GM12878 (cell line): ENCODE measurements around the gene CELF2. TPM values are rescaled to one million over a fixed set of nuclear protein-coding genes. Genes with fewer than 3 reads are reported as not detected.

Source experiments
- ATAC-seq: fragments of 200-7000 bp; cut with Tn5 transposase; 3 replicates; pipeline ENCODE4 v1.9.1; 2020; ENCODE audit warnings: mild to moderate bottlenecking, moderate library complexity
- BruUV-seq: library from RNA; stranded (reverse); fragments of 400-500 nt; replicated peaks from 2 replicates; lab custom pipeline; 2021; lab: Mats Ljungman, UMichigan
- CTCF ChIA-PET: fragments of 300-600 bp; sonication (Branson Sonifier 250); formaldehyde crosslinking; extraction: SDS; loops from one replicate; lab custom pipeline; 2021; ENCODE audit warnings: inconsistent platforms; lab: Yijun Ruan, JAX
- POLR2A ChIA-PET: fragments of 350-600 bp; formaldehyde crosslinking; extraction: SDS; loops from one replicate; lab custom pipeline; 2021; ENCODE audit warnings: inconsistent platforms; lab: Charles Lee
- RAD21 ChIA-PET: fragments of 300-600 bp; sonication (Branson Sonifier 250); formaldehyde crosslinking; loops from one replicate; lab custom pipeline; 2023; ENCODE audit warnings: antibody characterized with exemption; ENCODE audit not compliant: unreplicated experiment; lab: Charles Lee
- SMC1A ChIA-PET: fragments of 300-600 bp; sonication (Branson Sonifier 250); formaldehyde crosslinking; loops from one replicate; lab custom pipeline; 2023; ENCODE audit not compliant: unreplicated experiment, uncharacterized antibody; lab: Charles Lee
- DNase-seq: peaks from one replicate; pipeline ENCODE4 v3.0.0-alpha.2; 2011; ENCODE audit warnings: low read depth, low spot score
- FAIRE-seq: peaks from 3 replicates; lab custom pipeline; 2011; peaks lifted over from hg19 to GRCh38; lab: Jason Lieb, UNC
- H2AFZ ChIP-seq: 2 replicates; pipeline ENCODE4 v1.6.0; 2011; ENCODE audit warnings: low read depth, low read length, control low read depth; ENCODE audit not compliant: control insufficient read depth
- H3K27ac ChIP-seq: 2 replicates; pipeline ENCODE4 v1.5.1; 2011; ENCODE audit warnings: control low read depth; ENCODE audit not compliant: control insufficient read depth, insufficient read depth
- H3K27me3 ChIP-seq, 2 experiments: replicated peaks in 1 of 2; 2 replicates each; pipeline versions ENCODE4 v1.6.0 to v1.6.1; 2011; ENCODE audit warnings: low read length in 1 of 2; ENCODE audit not compliant: control insufficient read depth in 2 of 2, insufficient read depth in 2 of 2
- H3K36me3 ChIP-seq, 2 experiments: 2 replicates each; pipeline ENCODE4 v1.5.1; 2011; ENCODE audit warnings: low read length in 1 of 2; ENCODE audit not compliant: control insufficient read depth in 2 of 2, insufficient read depth in 2 of 2
- H3K4me1 ChIP-seq: 2 replicates; pipeline ENCODE4 v1.6.1; 2011; ENCODE audit warnings: mild to moderate bottlenecking, low read length, moderate library complexity, mixed read lengths; ENCODE audit not compliant: control insufficient read depth, insufficient read depth
- H3K4me2 ChIP-seq: 2 replicates; pipeline ENCODE4 v1.6.0; 2011; ENCODE audit warnings: control low read depth; ENCODE audit not compliant: control insufficient read depth, insufficient read depth
- H3K4me3 ChIP-seq: fragments of 200-600 bp; sonication (generic); 2 replicates; pipeline ENCODE4 v1.5.1; 2016
- H3K79me2 ChIP-seq: 2 replicates; pipeline ENCODE4 v1.6.0; 2011; ENCODE audit warnings: low read length; ENCODE audit not compliant: control insufficient read depth, insufficient read depth
- H3K9ac ChIP-seq: 2 replicates; pipeline ENCODE4 v1.8.0; 2011; ENCODE audit warnings: low read length, control low read depth, mixed read lengths; ENCODE audit not compliant: control insufficient read depth, insufficient read depth
- H3K9me3 ChIP-seq: replicated peaks from 3 replicates; pipeline ENCODE4 v1.5.1; 2011; ENCODE audit warnings: mild to moderate bottlenecking, low read length; ENCODE audit not compliant: control insufficient read depth, insufficient read depth
- H4K20me1 ChIP-seq: 2 replicates; pipeline ENCODE4 v1.6.0; 2011; ENCODE audit not compliant: control insufficient read depth, insufficient read depth
- CBFB ChIP-seq: IDR thresholded peaks from 2 replicates; pipeline ENCODE4 v1.6.1; 2016; ENCODE audit warnings: antibody characterized with exemption, low read depth
- LARP7 ChIP-seq: fragments of 450-650 bp; IDR thresholded peaks from 2 replicates; pipeline ENCODE4 v1.6.1; 2017; ENCODE audit warnings: mild to moderate bottlenecking
- MEF2B ChIP-seq: fragments of 450-650 bp; IDR thresholded peaks from 2 replicates; pipeline ENCODE4 v1.6.1; 2018; ENCODE audit warnings: mild to moderate bottlenecking, moderate library complexity; ENCODE audit not compliant: partially characterized antibody, poor library complexity, severe bottlenecking
- MYC ChIP-seq: IDR thresholded peaks from 2 replicates; pipeline ENCODE4 v1.6.1; 2011; ENCODE audit warnings: mild to moderate bottlenecking, low read length, moderate library complexity, inconsistent platforms; ENCODE audit not compliant: insufficient read depth, insufficient replicate concordance, insufficient read length, severe bottlenecking
- NFYA ChIP-seq: IDR thresholded peaks from 2 replicates; pipeline ENCODE4 v1.6.1; 2011; ENCODE audit warnings: low read depth, mild to moderate bottlenecking, low read length, improper control_type of control experiment, borderline replicate concordance
- PAX5 ChIP-seq: IDR thresholded peaks from 2 replicates; pipeline ENCODE4 v1.6.1; 2011; ENCODE audit warnings: low read depth, low read length, borderline replicate concordance
- SMAD1 ChIP-seq: fragments of 450-650 bp; IDR thresholded peaks from 2 replicates; pipeline ENCODE4 v1.6.1; 2018; ENCODE audit warnings: mild to moderate bottlenecking, low read depth; ENCODE audit not compliant: partially characterized antibody
- STAT1 ChIP-seq: fragments of 450-650 bp; conservative IDR thresholded peaks from 2 replicates; pipeline ENCODE4 v1.6.1; 2014; ENCODE audit warnings: antibody characterized with exemption, mild to moderate bottlenecking
- TARDBP ChIP-seq: IDR thresholded peaks from 2 replicates; pipeline ENCODE4 v1.6.1; 2016; ENCODE audit warnings: borderline replicate concordance
- ZNF207 ChIP-seq: fragments of 450-650 bp; IDR thresholded peaks from 2 replicates; pipeline ENCODE4 v1.6.1; 2014; ENCODE audit warnings: antibody characterized with exemption, mild to moderate bottlenecking, borderline replicate concordance
- ZNF274 ChIP-seq: IDR thresholded peaks from one replicate; pipeline ENCODE4 v1.8.0; 2011; ENCODE audit not compliant: insufficient read length, insufficient read depth
- WGBS: methylation state at CpG from one replicate; pipeline ENCODE4 v1.1.6; 2016; ENCODE audit warnings: low lambda C conversion rate; ENCODE audit not compliant: insufficient replicate concordance, insufficient coverage; ENCODE audit errors: missing lambda C conversion rate; 5-methylcytosine and 5-hydroxymethylcytosine counted together
- in situ Hi-C: fragments of 300-500 bp; cut with MboI; formaldehyde crosslinking; loops from 9 replicates; pipeline ENCODE4 v1.14.3; 2018; ENCODE audit warnings: mixed read lengths
- intact Hi-C: fragments of 100-400 bp; cut with micrococcal nuclease; formaldehyde crosslinking; loops from one replicate; pipeline ENCODE4 v1.14.2; 2022; ENCODE audit not compliant: unreplicated experiment
- polyA plus RNA-seq, 11 experiments: library from polyadenylated mRNA; depleted of rRNA in 4 of 11; unstranded in 6 of 11; stranded (reverse) in 5 of 11; fragments of >200 nt; fragmentation: Nextera tagmentation in 4 of 11; fragmentation: Illumina TruSeq in 1 of 11; extraction: Ambion mirVana in 4 of 11; extraction: Trizol in 1 of 11; gene quantifications; 1 replicate in 1 of 11; 2 replicates in 10 of 11; pipeline versions ENCODE4 v1.2.1 to v1.2.3, GENCODE V29; 2011 to 2016; ENCODE audit warnings: inconsistent platforms in 2 of 11, missing spikeins in 2 of 11, low read depth in 1 of 11
- total RNA-seq, 4 experiments: library from RNA; depleted of rRNA in 3 of 4; stranded (reverse); fragments of >200 nt in 3 of 4; fragmentation: Illumina TruSeq in 1 of 4; extraction: Trizol in 1 of 4; gene quantifications; 2 replicates each; pipeline versions ENCODE4 v1.2.1 to v1.2.3, GENCODE V29; 2013 to 2021
- TF ChIP-seq, protein P1 (sequence below): fragments of 450-650 bp; IDR thresholded peaks from 2 replicates; pipeline ENCODE4 v1.6.1; 2017; ENCODE audit warnings: mild to moderate bottlenecking
- TF ChIP-seq, protein P2 (sequence below): fragments of 450-650 bp; conservative IDR thresholded peaks from 2 replicates; pipeline ENCODE4 v1.6.1; 2017; ENCODE audit warnings: mild to moderate bottlenecking, moderate library complexity
- TF ChIP-seq, protein P3 (sequence below): fragments of 450-650 bp; IDR thresholded peaks from 2 replicates; pipeline ENCODE4 v1.6.1; 2017; ENCODE audit warnings: borderline replicate concordance
- TF ChIP-seq, protein P4 (sequence below): fragments of 450-650 bp; IDR thresholded peaks from 2 replicates; pipeline ENCODE4 v1.6.1; 2016; ENCODE audit warnings: mild to moderate bottlenecking

CELF2 gene
- total and polyA plus RNA-seq, 10 of the 15 experiments (the other 5 are each of a cell fraction or from before 2014, with no cell fraction given), result 20.8 to 129 (median 86.3) TPM

DNA sequence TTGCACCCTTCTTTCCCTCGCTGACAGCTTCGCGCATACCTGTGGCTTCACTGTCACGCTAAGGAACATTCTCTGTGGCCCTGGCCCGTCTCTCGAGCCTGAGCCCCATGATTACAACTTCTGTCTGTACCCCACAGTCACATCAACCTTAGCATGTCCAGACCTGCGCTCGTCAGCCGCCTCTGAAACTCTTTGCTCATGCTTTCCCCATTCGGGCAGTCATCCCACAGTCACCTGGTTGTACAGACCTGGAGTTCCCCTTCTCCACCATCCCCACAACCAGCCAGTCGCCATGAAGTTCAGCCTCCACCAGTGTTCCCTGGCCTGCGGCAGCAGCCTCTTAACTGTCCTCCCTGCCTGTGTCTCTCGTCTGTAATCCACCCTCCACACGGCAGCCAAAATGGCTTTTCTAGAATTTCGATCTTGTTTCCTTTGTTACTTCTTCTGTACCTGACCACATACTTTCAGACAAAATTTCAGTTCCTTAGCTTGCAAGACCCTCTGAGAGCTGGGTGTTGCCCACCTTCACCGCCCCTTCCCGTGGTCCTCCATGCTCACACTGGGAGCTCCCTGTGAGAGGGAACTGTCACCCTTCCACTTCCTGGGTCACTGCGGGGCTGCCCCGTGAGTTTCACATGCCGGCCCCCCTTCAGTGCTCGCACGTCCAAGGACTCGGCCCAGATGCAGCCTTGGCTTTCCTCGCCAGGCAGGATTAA is 229.2 kb downstream of the CELF2 start:
- Histone ChIP-seq H3K4me2 (peak overlapping the region; percentile 97), H2AFZ (no peak overlapping the region; the same call in 1 of the 2 replicates), H3K27ac (peak overlapping the region; percentile 97), H3K79me2 (peaks cover 81% of the 10 kb centered on the region), H3K36me3 (peaks cover 15 to 34% of the 10 kb centered on the region in 2 experiments), H3K9me3 (no peaks in the 10 kb centered on the region), H3K4me1 (peaks cover 65% of the 10 kb centered on the region), H3K9ac (peak overlapping the region; percentile 78), H3K27me3 (no peaks in the 10 kb centered on the region), H3K4me3 (peak overlapping the region; percentile 45), H4K20me1 (no peaks in the 10 kb centered on the region)
- no TSS peak for BruUV-seq
- DNase-seq (peak; percentile 87), FAIRE-seq (peak; percentile 61), ATAC-seq (peak; percentile 61)
- intact Hi-C loops (loop anchor here (2.0 to 5.0 kb wide), 2 partner anchors 24 to 140 kb away; no protein-coding TSS in a partner anchor), in situ Hi-C loops (no loop called here)
- 34% methylated on average over 24 of the region's 24 CpGs for WGBS
- POLR2A ChIA-PET, result interaction anchor here (1.0 to 8.2 kb wide), 9 partner anchors 9 to 99 kb away, joined by 3 to 130 read pairs (median 7); no protein-coding TSS in a partner anchor
- RAD21 ChIA-PET, result interaction anchor here (0.7 to 15.0 kb wide), 13 partner anchors 11 to 101 kb away, joined by 3 to 212 read pairs (median 4); no protein-coding TSS in a partner anchor
- SMC1A ChIA-PET, result interaction anchor here (0.8 to 15.6 kb wide), 13 partner anchors 9 to 249 kb away, joined by 3 to 417 read pairs (median 5); no protein-coding TSS in a partner anchor
- CTCF ChIA-PET, result interaction anchor here (0.7 to 7.6 kb wide), 13 partner anchors 8 to 134 kb away, joined by 3 to 89 read pairs (median 4); no protein-coding TSS in a partner anchor
- TF ChIP-seq ZNF274 (no peak), ZNF207 (no peak), PAX5 (peak; percentile 74), LARP7 (peak; percentile 40), MYC (no peak), TARDBP (no peak), MEF2B (peak; percentile 79), CBFB (peak; percentile 65; the same call in 1 of the 2 replicates), NFYA (no peak), SMAD1 (peak; percentile 54), STAT1 (no peak)
- TF ChIP-seq, protein P1, sequence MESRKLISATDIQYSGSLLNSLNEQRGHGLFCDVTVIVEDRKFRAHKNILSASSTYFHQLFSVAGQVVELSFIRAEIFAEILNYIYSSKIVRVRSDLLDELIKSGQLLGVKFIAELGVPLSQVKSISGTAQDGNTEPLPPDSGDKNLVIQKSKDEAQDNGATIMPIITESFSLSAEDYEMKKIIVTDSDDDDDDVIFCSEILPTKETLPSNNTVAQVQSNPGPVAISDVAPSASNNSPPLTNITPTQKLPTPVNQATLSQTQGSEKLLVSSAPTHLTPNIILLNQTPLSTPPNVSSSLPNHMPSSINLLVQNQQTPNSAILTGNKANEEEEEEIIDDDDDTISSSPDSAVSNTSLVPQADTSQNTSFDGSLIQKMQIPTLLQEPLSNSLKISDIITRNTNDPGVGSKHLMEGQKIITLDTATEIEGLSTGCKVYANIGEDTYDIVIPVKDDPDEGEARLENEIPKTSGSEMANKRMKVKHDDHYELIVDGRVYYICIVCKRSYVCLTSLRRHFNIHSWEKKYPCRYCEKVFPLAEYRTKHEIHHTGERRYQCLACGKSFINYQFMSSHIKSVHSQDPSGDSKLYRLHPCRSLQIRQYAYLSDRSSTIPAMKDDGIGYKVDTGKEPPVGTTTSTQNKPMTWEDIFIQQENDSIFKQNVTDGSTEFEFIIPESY, result no peak
- TF ChIP-seq, protein P2, sequence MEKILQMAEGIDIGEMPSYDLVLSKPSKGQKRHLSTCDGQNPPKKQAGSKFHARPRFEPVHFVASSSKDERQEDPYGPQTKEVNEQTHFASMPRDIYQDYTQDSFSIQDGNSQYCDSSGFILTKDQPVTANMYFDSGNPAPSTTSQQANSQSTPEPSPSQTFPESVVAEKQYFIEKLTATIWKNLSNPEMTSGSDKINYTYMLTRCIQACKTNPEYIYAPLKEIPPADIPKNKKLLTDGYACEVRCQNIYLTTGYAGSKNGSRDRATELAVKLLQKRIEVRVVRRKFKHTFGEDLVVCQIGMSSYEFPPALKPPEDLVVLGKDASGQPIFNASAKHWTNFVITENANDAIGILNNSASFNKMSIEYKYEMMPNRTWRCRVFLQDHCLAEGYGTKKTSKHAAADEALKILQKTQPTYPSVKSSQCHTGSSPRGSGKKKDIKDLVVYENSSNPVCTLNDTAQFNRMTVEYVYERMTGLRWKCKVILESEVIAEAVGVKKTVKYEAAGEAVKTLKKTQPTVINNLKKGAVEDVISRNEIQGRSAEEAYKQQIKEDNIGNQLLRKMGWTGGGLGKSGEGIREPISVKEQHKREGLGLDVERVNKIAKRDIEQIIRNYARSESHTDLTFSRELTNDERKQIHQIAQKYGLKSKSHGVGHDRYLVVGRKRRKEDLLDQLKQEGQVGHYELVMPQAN, result peak; percentile 42; the same call in 1 of the 2 replicates
- TF ChIP-seq, protein P3, sequence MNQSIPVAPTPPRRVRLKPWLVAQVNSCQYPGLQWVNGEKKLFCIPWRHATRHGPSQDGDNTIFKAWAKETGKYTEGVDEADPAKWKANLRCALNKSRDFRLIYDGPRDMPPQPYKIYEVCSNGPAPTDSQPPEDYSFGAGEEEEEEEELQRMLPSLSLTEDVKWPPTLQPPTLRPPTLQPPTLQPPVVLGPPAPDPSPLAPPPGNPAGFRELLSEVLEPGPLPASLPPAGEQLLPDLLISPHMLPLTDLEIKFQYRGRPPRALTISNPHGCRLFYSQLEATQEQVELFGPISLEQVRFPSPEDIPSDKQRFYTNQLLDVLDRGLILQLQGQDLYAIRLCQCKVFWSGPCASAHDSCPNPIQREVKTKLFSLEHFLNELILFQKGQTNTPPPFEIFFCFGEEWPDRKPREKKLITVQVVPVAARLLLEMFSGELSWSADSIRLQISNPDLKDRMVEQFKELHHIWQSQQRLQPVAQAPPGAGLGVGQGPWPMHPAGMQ, result no peak
- TF ChIP-seq, protein P4, sequence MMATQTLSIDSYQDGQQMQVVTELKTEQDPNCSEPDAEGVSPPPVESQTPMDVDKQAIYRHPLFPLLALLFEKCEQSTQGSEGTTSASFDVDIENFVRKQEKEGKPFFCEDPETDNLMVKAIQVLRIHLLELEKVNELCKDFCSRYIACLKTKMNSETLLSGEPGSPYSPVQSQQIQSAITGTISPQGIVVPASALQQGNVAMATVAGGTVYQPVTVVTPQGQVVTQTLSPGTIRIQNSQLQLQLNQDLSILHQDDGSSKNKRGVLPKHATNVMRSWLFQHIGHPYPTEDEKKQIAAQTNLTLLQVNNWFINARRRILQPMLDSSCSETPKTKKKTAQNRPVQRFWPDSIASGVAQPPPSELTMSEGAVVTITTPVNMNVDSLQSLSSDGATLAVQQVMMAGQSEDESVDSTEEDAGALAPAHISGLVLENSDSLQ, result peak; percentile 2; the same call in 1 of the 2 replicates
